Epithelial cell of esophagus (primary cell): ENCODE measurements around the gene AGTPBP1.

Source experiments
- DNase-seq: peaks from one replicate; pipeline ENCODE4 v3.0.0; 2010; ENCODE audit warnings: low read depth
- H3K4me3 ChIP-seq: 2 replicates; pipeline ENCODE4 v1.5.1; 2011; ENCODE audit warnings: mild to moderate bottlenecking, low read length, control low read depth
- TF ChIP-seq, protein P1 (sequence below): IDR thresholded peaks from 2 replicates; pipeline ENCODE4 v1.5.1; 2011; ENCODE audit warnings: low read depth, mild to moderate bottlenecking, low read length, control low read depth, inconsistent platforms; ENCODE audit not compliant: insufficient read depth; ENCODE audit errors: missing control alignments

The AGTPBP1 gene

DNA sequence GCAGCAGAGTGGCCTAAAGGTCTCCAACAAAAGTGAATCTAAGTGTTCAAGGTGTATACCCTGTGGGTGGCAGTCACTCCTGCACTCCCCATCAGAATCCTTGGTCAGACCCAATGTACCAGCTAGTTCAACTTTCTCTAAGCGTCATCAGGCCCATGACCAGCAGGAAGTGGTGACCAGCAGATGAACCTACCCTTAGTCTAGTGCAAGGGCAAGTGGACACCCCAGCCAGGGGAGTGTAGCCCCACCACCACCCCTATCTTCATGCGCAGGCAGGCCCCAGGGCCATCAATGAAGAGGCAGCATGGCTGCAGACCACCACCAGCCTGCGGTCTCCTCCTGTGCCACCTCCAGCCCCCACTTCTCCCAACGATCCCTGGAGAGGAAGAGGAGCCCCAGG, 213.1 kb downstream of the AGTPBP1 start:
- no peak for DNase-seq
- TF ChIP-seq, protein P1, sequence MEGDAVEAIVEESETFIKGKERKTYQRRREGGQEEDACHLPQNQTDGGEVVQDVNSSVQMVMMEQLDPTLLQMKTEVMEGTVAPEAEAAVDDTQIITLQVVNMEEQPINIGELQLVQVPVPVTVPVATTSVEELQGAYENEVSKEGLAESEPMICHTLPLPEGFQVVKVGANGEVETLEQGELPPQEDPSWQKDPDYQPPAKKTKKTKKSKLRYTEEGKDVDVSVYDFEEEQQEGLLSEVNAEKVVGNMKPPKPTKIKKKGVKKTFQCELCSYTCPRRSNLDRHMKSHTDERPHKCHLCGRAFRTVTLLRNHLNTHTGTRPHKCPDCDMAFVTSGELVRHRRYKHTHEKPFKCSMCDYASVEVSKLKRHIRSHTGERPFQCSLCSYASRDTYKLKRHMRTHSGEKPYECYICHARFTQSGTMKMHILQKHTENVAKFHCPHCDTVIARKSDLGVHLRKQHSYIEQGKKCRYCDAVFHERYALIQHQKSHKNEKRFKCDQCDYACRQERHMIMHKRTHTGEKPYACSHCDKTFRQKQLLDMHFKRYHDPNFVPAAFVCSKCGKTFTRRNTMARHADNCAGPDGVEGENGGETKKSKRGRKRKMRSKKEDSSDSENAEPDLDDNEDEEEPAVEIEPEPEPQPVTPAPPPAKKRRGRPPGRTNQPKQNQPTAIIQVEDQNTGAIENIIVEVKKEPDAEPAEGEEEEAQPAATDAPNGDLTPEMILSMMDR, result no peak
- H3K4me3 ChIP-seq, result no peak overlapping the region

DNA sequence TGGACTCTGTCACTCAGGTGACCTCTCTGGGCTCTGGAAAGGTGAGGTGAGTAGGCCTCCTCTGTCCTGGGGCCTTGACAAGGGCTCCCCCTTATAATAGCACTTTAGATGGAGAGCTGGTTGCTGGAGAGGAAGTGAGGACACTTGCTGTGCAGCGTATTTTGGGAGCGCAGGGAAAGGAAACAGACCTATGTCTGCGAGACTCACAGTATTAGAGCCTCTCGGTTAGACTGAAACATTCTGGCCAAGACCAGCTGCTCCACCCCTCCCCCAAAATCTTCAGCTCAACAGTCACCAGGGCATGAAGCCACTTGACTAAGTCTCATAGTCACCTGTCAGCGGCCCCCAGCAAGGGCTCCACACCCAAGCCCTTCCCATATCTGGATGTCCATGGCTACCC, 213.6 kb downstream of the AGTPBP1 start:
- H3K4me3 ChIP-seq, result no peak overlapping the region
- TF ChIP-seq, protein P1, result no peak
- DNase-seq, result no peak

DNA sequence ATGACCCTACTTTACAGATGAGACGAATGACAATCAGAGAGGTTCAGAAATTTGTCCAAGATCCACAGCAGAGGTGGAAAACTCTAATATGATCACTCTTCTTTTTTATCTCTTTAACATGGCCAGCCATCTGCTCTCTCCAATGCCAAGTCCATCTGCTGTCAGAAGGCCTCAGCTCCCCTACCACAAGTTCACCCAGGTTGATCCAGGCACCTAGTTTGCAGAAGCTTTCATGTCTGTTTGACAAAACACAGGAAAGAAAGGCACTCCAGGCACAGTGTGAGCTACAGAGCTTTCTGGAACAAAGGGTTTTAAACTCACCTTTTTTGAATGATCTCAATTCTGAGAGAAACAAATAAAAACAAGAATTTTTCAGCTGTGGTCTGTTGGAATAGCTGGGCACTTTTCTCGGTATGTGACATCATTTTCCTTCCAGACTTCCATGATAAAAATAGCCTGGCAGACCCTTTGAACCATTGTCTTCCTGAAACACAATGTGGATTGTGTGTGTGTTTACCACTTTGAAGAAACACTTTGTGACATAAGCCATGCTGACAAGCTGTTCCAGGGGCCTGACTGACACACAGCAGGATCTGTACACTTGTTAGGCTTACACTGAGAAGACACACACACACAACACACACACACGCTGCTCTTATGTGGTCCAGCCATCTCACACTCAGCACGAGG, 214.3 kb downstream of the AGTPBP1 start:
- no peak overlapping the region for H3K4me3 ChIP-seq
- TF ChIP-seq, protein P1, result no peak
- no peak for DNase-seq

DNA sequence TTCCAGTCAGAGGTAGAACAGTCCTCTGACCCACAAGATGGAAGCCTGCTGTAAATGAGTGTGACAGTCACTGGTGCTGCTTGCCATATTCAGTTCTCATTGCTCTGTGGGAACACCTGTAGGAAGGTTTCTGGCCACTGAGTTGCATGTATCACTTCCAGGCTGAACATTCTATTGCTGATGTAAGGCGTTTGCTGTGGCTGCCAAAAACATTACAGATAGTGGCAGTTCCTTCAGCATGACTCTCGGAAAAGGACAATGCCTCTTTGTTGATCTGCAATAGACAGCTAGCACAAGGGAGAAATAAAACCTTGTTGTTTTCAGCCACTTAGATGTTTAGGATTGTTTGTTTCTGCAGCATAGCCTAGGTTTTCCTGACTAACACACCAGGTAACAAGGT, 217.2 kb downstream of the AGTPBP1 start:
- no peak for DNase-seq
- no peak overlapping the region for H3K4me3 ChIP-seq
- TF ChIP-seq, protein P1, result no peak

DNA sequence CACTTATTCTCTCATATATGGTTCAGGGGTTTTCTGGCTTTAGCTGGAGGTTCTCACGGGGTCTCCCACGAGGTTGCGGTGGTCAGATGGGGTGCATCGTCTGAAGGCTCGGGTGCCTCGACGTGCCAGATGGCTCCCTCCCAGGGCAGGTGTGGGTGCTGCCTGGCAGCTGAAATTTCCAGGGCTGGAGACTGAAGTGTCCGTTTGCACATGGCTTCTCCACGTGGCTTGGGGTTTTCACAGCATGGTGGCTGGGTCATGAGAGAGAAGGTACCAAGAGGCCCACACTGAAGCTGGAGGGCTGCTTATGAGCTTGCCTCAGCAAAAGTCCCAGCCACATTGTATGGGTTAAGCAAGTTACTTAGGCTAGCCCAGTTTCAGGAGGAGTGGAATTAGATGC, 218.6 kb downstream of the AGTPBP1 start:
- no peak overlapping the region for H3K4me3 ChIP-seq
- no peak for DNase-seq
- TF ChIP-seq, protein P1, result no peak

DNA sequence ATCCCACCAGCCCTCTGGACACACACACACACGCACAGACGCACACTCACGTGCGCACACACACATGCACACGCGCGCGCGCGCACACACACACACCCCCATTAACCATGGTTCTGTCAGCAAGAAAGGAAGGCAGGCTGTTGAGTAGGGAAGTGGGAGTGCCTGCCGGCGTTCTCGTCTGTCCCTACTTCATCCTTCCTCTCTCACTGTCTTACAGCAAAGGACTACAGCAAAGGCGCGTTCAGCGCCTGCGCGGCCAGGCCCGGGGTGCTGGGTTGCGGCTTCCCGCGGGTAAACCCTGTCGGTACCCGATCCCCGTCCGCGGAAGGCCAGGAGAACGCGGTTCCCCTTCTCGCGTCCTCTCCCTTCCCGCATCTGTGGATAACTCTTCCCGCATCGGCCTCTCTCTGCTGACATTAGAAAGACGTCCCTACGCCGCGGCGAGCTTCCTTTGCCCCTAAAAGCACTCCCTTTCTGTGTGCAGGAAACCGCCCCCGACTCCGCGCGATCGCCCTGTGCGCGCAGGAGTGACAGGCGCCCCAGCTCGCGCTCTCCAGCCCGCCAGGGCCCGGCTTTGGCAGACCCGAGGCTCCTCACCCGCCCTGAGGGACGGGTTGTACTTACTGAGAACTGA, 219.2 kb downstream of the AGTPBP1 start:
- DNase-seq, result peak; percentile 51
- TF ChIP-seq, protein P1, result no peak
- peak overlapping the region; percentile 36 for H3K4me3 ChIP-seq
